NCI-H2081 treated with DMSO at 0.1 percent for 48 hours (cell line): ENCODE results near the gene NUDT8.
"Not testable (repeated sequence)": the region's sequence is repeated elsewhere in the genome, so short reads cannot be mapped to it uniquely, and the experiment has no call there.

Experiments used
- DNase-seq: peaks from one replicate; lab custom pipeline; 2025; lab: John Stamatoyannopoulos, UW

Gene NUDT8

GRCh38 chr11:67588899-67589415, 40.8 kb downstream of the NUDT8 start:
- DNase-seq, result not testable (repeated sequence)

- DNase-seq, result no peak
Observed at GRCh38 chr11:67588136-67588503, 41.6 kb downstream of the NUDT8 start.

- no peak for DNase-seq
Observed at GRCh38 chr11:67586568-67587250, 43.0 kb downstream of the NUDT8 start.

- DNase-seq, result no peak
Observed at GRCh38 chr11:67585911-67586310, 43.8 kb downstream of the NUDT8 start.

GRCh38 chr11:67584881-67585873, 44.6 kb downstream of the NUDT8 start:
- no peak for DNase-seq

- DNase-seq, result no peak
Observed at GRCh38 chr11:67584205-67584880, 45.4 kb downstream of the NUDT8 start.

- no peak for DNase-seq
Observed at GRCh38 chr11:67583247-67584204, 46.2 kb downstream of the NUDT8 start, which contains the start of gene GSTP1. Gene GSTP1, plus strand, starts transcription at chr11:67583812. Its CDS starts 32 bp downstream, at chr11:67583844.

GRCh38 chr11:67582011-67582410, 47.7 kb downstream of the NUDT8 start:
- no peak for DNase-seq

- no peak for DNase-seq
Observed at GRCh38 chr11:67581469-67581868, 48.3 kb downstream of the NUDT8 start.

- DNase-seq, result no peak
Observed at GRCh38 chr11:67577951-67578350, 51.8 kb downstream of the NUDT8 start.
